HEK293 (cell line): Measurements from ENCODE around the gene GSAP.

ENCODE experiments used
- ATF2 ChIP-seq: fragments of 450-650 bp; formaldehyde crosslinking; IDR thresholded peaks from 2 replicates; pipeline ENCODE4 v1.5.1; 2016; ENCODE audit warnings: missing biosample characterization, missing genetic modification characterization, low read depth
- CTCF ChIP-seq: fragments of 450-650 bp; formaldehyde crosslinking; IDR thresholded peaks from 2 replicates; pipeline ENCODE4 v1.5.1; 2016; ENCODE audit warnings: missing biosample characterization, missing genetic modification characterization
- KLF17 ChIP-seq: fragments of 450-650 bp; formaldehyde crosslinking; IDR thresholded peaks from 2 replicates; pipeline ENCODE4 v1.5.1; 2016; ENCODE audit warnings: missing biosample characterization, missing genetic modification characterization
- TCF7L2 ChIP-seq: IDR thresholded peaks from 2 replicates; pipeline ENCODE4 v1.6.1; 2011; ENCODE audit warnings: low read depth, mild to moderate bottlenecking, inconsistent platforms, low read length, moderate library complexity, borderline replicate concordance
- ZBTB21 ChIP-seq: fragments of 450-650 bp; formaldehyde crosslinking; IDR thresholded peaks from 2 replicates; pipeline ENCODE4 v1.5.1; 2017; ENCODE audit warnings: missing biosample characterization, missing genetic modification characterization
- ZFP37 ChIP-seq: fragments of 450-650 bp; formaldehyde crosslinking; IDR thresholded peaks from 2 replicates; pipeline ENCODE4 v1.5.1; 2016; ENCODE audit warnings: missing biosample characterization, missing genetic modification characterization
- ZFP41 ChIP-seq: fragments of 450-650 bp; formaldehyde crosslinking; IDR thresholded peaks from 2 replicates; pipeline ENCODE4 v1.5.1; 2016; ENCODE audit warnings: missing biosample characterization, missing genetic modification characterization, borderline replicate concordance
- ZNF24 ChIP-seq: fragments of 450-650 bp; formaldehyde crosslinking; IDR thresholded peaks from 2 replicates; pipeline ENCODE4 v1.5.1; 2016; ENCODE audit warnings: missing biosample characterization, missing genetic modification characterization
- ZNF391 ChIP-seq: fragments of 450-650 bp; formaldehyde crosslinking; IDR thresholded peaks from 2 replicates; pipeline ENCODE4 v1.5.1; 2016; ENCODE audit warnings: low read depth, missing biosample characterization, missing genetic modification characterization, borderline replicate concordance
- ZNF623 ChIP-seq: fragments of 450-650 bp; formaldehyde crosslinking; IDR thresholded peaks from 2 replicates; pipeline ENCODE4 v1.5.1; 2016; ENCODE audit warnings: missing biosample characterization, missing genetic modification characterization
- ZNF791 ChIP-seq: fragments of 450-650 bp; formaldehyde crosslinking; IDR thresholded peaks from 2 replicates; pipeline ENCODE4 v1.5.1; 2016; ENCODE audit warnings: missing biosample characterization, missing genetic modification characterization

- TF ChIP-seq ZNF623 (tag by site-specific recombination) = no peak
- TF ChIP-seq KLF17 (tag by site-specific recombination) = no peak
- no peak for TF ChIP-seq CTCF (tag by site-specific recombination)
- TF ChIP-seq ZBTB21 (tag by site-specific recombination) = no peak
- no peak for TF ChIP-seq ZFP41 (tag by site-specific recombination)
- no peak for TF ChIP-seq ZFP37 (tag by site-specific recombination)
- no peak for TF ChIP-seq ZNF791 (tag by site-specific recombination)
- TF ChIP-seq ZNF391 (tag by site-specific recombination) = no peak
- no peak for TF ChIP-seq ZNF24 (tag by site-specific recombination)
- no peak for TF ChIP-seq ATF2 (tag by site-specific recombination)
- TF ChIP-seq TCF7L2 = no peak
These were observed 109.7 kb downstream of the GSAP start for GRCh38 chr7:77306231-77307067.
